K562 (cell line): ENCODE results near the gene TEDDM1. TPM values are rescaled to one million over a fixed set of nuclear protein-coding genes. Genes with fewer than 3 reads are reported as not detected.

Experiments used
- ATAC-seq: fragments of 200-7000 bp; cut with Tn5 transposase; 3 replicates; pipeline ENCODE4 v1.9.1; 2020; ENCODE audit warnings: moderate library complexity
- BruUV-seq: library from RNA; stranded (reverse); fragments of 400-500 nt; replicated peaks from 2 replicates; lab custom pipeline; 2021; lab: Mats Ljungman, UMichigan
- CTCF ChIA-PET: fragments of 300-600 bp; formaldehyde crosslinking; extraction: SDS; loops from one replicate; lab custom pipeline; 2021; ENCODE audit warnings: low intra/inter-chr PET ratio; lab: Yijun Ruan, JAX
- POLR2A ChIA-PET: fragments of 300-600, 350-650 bp; sonication (Branson Sonifier 250); formaldehyde crosslinking; extraction: SDS; loops from one replicate; lab custom pipeline; 2021; ENCODE audit warnings: antibody characterized with exemption, inconsistent platforms; lab: Yijun Ruan, JAX
- DNase-seq, 4 experiments: peaks; one replicate each; pipeline versions ENCODE4 v3.0.0 to v3.0.0-alpha.2; 2011 to 2018; ENCODE audit warnings: low spot score in 3 of 4, mixed read lengths in 3 of 4; ENCODE audit errors: extremely low read depth in 1 of 4
- FAIRE-seq: peaks from 2 replicates; lab custom pipeline; 2011; peaks lifted over from hg19 to GRCh38; lab: Jason Lieb, UNC
- H2AFZ ChIP-seq: 2 replicates; pipeline ENCODE4 v1.6.0; 2011; ENCODE audit warnings: low read depth, low read length, control low read depth, inconsistent platforms
- H3K27ac ChIP-seq: fragments of 200-600 bp; 3 replicates; pipeline ENCODE4 v1.8.0; 2011; ENCODE audit warnings: low read depth, mild to moderate bottlenecking, control low read depth, inconsistent platforms, low read length, moderate library complexity, mixed read lengths; ENCODE audit errors: extremely low read depth
- H3K27me3 ChIP-seq, 2 experiments: fragments of 300-600 bp in 1 of 2; 2 replicates in 1 of 2; 3 replicates in 1 of 2; pipeline versions ENCODE4 v1.6.0 to v1.8.0; 2011; ENCODE audit warnings: inconsistent platforms in 2 of 2, low read length in 2 of 2, mild to moderate bottlenecking in 1 of 2, mixed read lengths in 1 of 2, moderate library complexity in 1 of 2; ENCODE audit not compliant: control insufficient read depth in 2 of 2, insufficient read depth in 2 of 2
- H3K36me3 ChIP-seq: fragments of 300-600 bp; 3 replicates; pipeline ENCODE4 v1.8.0; 2011; ENCODE audit warnings: mild to moderate bottlenecking, low read length, inconsistent platforms; ENCODE audit not compliant: control insufficient read depth, insufficient read depth
- H3K4me1 ChIP-seq, 2 experiments: fragments of 200-600 bp in 1 of 2; replicated peaks in 1 of 2; 2 replicates in 1 of 2; 3 replicates in 1 of 2; pipeline versions ENCODE4 v1.5.1 to v1.8.0; 2011; ENCODE audit warnings: inconsistent platforms in 2 of 2, low read length in 2 of 2, mild to moderate bottlenecking in 1 of 2, mixed read lengths in 1 of 2, moderate library complexity in 1 of 2; ENCODE audit not compliant: control insufficient read depth in 2 of 2, insufficient read depth in 2 of 2
- H3K4me2 ChIP-seq: 2 replicates; pipeline ENCODE4 v1.6.1; 2011; ENCODE audit warnings: low read length, control low read depth, inconsistent platforms, mixed read lengths; ENCODE audit not compliant: insufficient read depth
- H3K4me3 ChIP-seq: fragments of 200-600 bp; sonication (generic), shearing (Covaris generic); 2 replicates; pipeline ENCODE4 v1.5.1; 2016; ENCODE audit warnings: control low read depth, inconsistent platforms
- H3K79me2 ChIP-seq: fragments of 200-600 bp; 3 replicates; pipeline ENCODE4 v1.8.0; 2011; ENCODE audit warnings: low read length, inconsistent platforms; ENCODE audit not compliant: control insufficient read depth, insufficient read depth
- H3K9ac ChIP-seq, 2 experiments: 2 replicates each; pipeline versions ENCODE4 v1.6.0 to v1.6.1; 2011; ENCODE audit warnings: low read depth in 2 of 2, low read length in 2 of 2, control low read depth in 1 of 2, inconsistent platforms in 1 of 2, mild to moderate bottlenecking in 1 of 2, mixed read lengths in 1 of 2; ENCODE audit not compliant: insufficient read depth in 1 of 2
- H3K9me1 ChIP-seq: one replicate; pipeline ENCODE4 v1.6.0; 2011; ENCODE audit warnings: inconsistent platforms, mild to moderate bottlenecking, low read length, moderate library complexity; ENCODE audit not compliant: control insufficient read depth, insufficient read depth
- H3K9me3 ChIP-seq: replicated peaks from 2 replicates; pipeline ENCODE4 v1.5.1; 2011; ENCODE audit warnings: low read depth, low read length, inconsistent platforms; ENCODE audit not compliant: control insufficient read depth, insufficient read depth
- H4K20me1 ChIP-seq: replicated peaks from 2 replicates; pipeline ENCODE4 v1.6.1; 2011; ENCODE audit warnings: low read length, inconsistent platforms, mixed read lengths; ENCODE audit not compliant: control insufficient read depth, insufficient read depth
- ATF7 ChIP-seq: fragments of 450-650 bp; IDR thresholded peaks from 2 replicates; pipeline ENCODE4 v1.7.1; 2014; ENCODE audit warnings: mild to moderate bottlenecking, moderate library complexity
- EP300 ChIP-seq: IDR thresholded peaks from 2 replicates; pipeline ENCODE4 v1.6.1; 2012; ENCODE audit warnings: low read length, improper control_type of control experiment
- EP400 ChIP-seq: fragments of 450-650 bp; IDR thresholded peaks from 2 replicates; pipeline ENCODE4 v1.6.1; 2017; ENCODE audit warnings: antibody characterized with exemption, mild to moderate bottlenecking, moderate library complexity
- ESRRA ChIP-seq: fragments of 450-650 bp; IDR thresholded peaks from 2 replicates; pipeline ENCODE4 v1.6.1; 2014; ENCODE audit warnings: low read depth, mild to moderate bottlenecking, moderate library complexity, borderline replicate concordance
- GABPA ChIP-seq: fragments of 200-800 bp; sonication (Bioruptor generic); conservative IDR thresholded peaks from 2 replicates; pipeline ENCODE4 v1.6.1; 2016; ENCODE audit warnings: low read depth, missing genetic modification characterization, missing compliant biosample characterization
- HDAC3 ChIP-seq: fragments of 450-650 bp; IDR thresholded peaks from 2 replicates; pipeline ENCODE4 v1.6.1; 2018; ENCODE audit warnings: borderline replicate concordance, mild to moderate bottlenecking, moderate library complexity; ENCODE audit not compliant: partially characterized antibody
- NFE2 ChIP-seq: IDR thresholded peaks from 2 replicates; pipeline ENCODE4 v1.6.1; 2014; ENCODE audit warnings: antibody characterized with exemption, low read depth
- RB1 ChIP-seq: fragments of 450-650 bp; IDR thresholded peaks from 2 replicates; pipeline ENCODE4 v1.6.1; 2017; ENCODE audit warnings: low read depth, mild to moderate bottlenecking
- RBM25 ChIP-seq: fragments of 200-400 bp; formaldehyde crosslinking; IDR thresholded peaks from 2 replicates; pipeline ENCODE4 v1.6.1; 2018; ENCODE audit warnings: low read length, low read depth, moderate library complexity; ENCODE audit not compliant: severe bottlenecking
- RCOR1 ChIP-seq, 2 experiments: IDR thresholded peaks; 2 replicates each; pipeline ENCODE4 v1.6.1; 2012; ENCODE audit warnings: low read depth in 2 of 2, low read length in 2 of 2, borderline replicate concordance in 1 of 2, improper control_type of control experiment in 1 of 2
- RFX1 ChIP-seq: fragments of 450-650 bp; IDR thresholded peaks from 2 replicates; pipeline ENCODE4 v1.6.1; 2016; ENCODE audit warnings: mild to moderate bottlenecking, moderate library complexity
- SMAD4 ChIP-seq: fragments of 250-450 bp; sonication (Bioruptor Pico); conservative IDR thresholded peaks from 2 replicates; pipeline ENCODE4 v1.8.0; 2021; ENCODE audit warnings: inconsistent platforms, mild to moderate bottlenecking, moderate library complexity
- SMARCC2 ChIP-seq: fragments of 450-650 bp; IDR thresholded peaks from 2 replicates; pipeline ENCODE4 v1.6.1; 2017; ENCODE audit warnings: antibody characterized with exemption, moderate library complexity, mild to moderate bottlenecking, low read depth
- TCF3 ChIP-seq: sonication (generic); formaldehyde crosslinking; IDR thresholded peaks from 2 replicates; pipeline ENCODE4 v1.4.0; 2020; ENCODE audit warnings: mild to moderate bottlenecking, missing genetic modification reagents
- TCF7 ChIP-seq: sonication (generic); IDR thresholded peaks from 2 replicates; pipeline ENCODE4 v1.6.1; 2016; ENCODE audit warnings: antibody characterized with exemption, borderline replicate concordance
- THRB ChIP-seq: fragments of 450-650 bp; formaldehyde crosslinking; conservative IDR thresholded peaks from 2 replicates; pipeline ENCODE4 v1.4.0; 2022; ENCODE audit warnings: mild to moderate bottlenecking, missing genetic modification characterization
- YY1 ChIP-seq, 3 experiments: IDR thresholded peaks; 2 replicates each; pipeline ENCODE4 v1.6.1; 2011; ENCODE audit warnings: low read length in 2 of 3, mild to moderate bottlenecking in 2 of 3, moderate library complexity in 2 of 3, borderline replicate concordance in 1 of 3, control low read depth in 1 of 3, low read depth in 1 of 3; ENCODE audit not compliant: insufficient read depth in 3 of 3, insufficient replicate concordance in 2 of 3, control insufficient read depth in 1 of 3, insufficient read length in 1 of 3; ENCODE audit errors: extremely low read depth in 1 of 3
- ZNF280A ChIP-seq: fragments of 450-650 bp; IDR thresholded peaks from 2 replicates; pipeline ENCODE4 v1.6.1; 2018; ENCODE audit warnings: mild to moderate bottlenecking, low read depth; ENCODE audit not compliant: partially characterized antibody
- WGBS: fragments of 100-300 bp; shearing (Covaris generic); methylation state at CpG from one replicate; pipeline ENCODE4 v1.1.6; 2016; ENCODE audit warnings: low coverage, mixed read lengths; ENCODE audit not compliant: insufficient coverage; ENCODE audit errors: missing lambda C conversion rate; 5-methylcytosine and 5-hydroxymethylcytosine counted together
- in situ Hi-C: fragments of 300-500 bp; cut with MboI; formaldehyde crosslinking; loops from 4 replicates; pipeline ENCODE4 v1.15.0; 2018; ENCODE audit warnings: inconsistent platforms, mixed read lengths
- intact Hi-C: fragments of 100-400 bp; cut with micrococcal nuclease; formaldehyde crosslinking; loops from 2 replicates; pipeline ENCODE4 v1.14.2; 2022
- polyA plus RNA-seq, 8 experiments: library from polyadenylated mRNA; depleted of rRNA in 4 of 8; stranded (reverse) in 5 of 8; unstranded in 3 of 8; fragments of >200 nt; fragmentation: Nextera tagmentation in 2 of 8; fragmentation: Illumina TruSeq in 1 of 8; extraction: Ambion mirVana in 2 of 8; extraction: Trizol in 1 of 8; gene quantifications; 2 replicates each; pipeline versions ENCODE4 v1.2.1 to v1.2.3, GENCODE V29; 2011 to 2014; ENCODE audit warnings: inconsistent platforms in 1 of 8, missing spikeins in 1 of 8
- total RNA-seq, 7 experiments: library from RNA; depleted of rRNA in 6 of 7; stranded (reverse); fragments of >200 nt in 6 of 7; fragmentation: Illumina TruSeq in 2 of 7; extraction: Trizol in 2 of 7; gene quantifications; 2 replicates each; pipeline versions ENCODE4 v1.2.1 to v1.2.3, GENCODE V29; 2011 to 2021; ENCODE audit warnings: low replicate concordance in 1 of 7

The TEDDM1 gene
- total and polyA plus RNA-seq, 9 of the 15 experiments (the other 6 are each of a cell fraction or from before 2014, with no cell fraction given), result not detected

GRCh38 chr1:182430263-182431068, 30.0 kb upstream of the TEDDM1 start:
- POLR2A ChIA-PET, result interaction anchor here (0.6 to 1.9 kb wide), 7 partner anchors 31 to 410 kb away, joined by 3 to 6 read pairs (median 3); partner anchors contain the start of genes GLUL and TEDDM1
- Histone ChIP-seq H4K20me1 (no peaks in the 10 kb centered on the region), H3K4me3 (no peak overlapping the region), H3K9me1 (no peaks in the 10 kb centered on the region), H3K79me2 (no peaks in the 10 kb centered on the region), H3K27me3 (peaks cover 20 to 27% of the 10 kb centered on the region in 2 experiments; a peak in 4 of 5 replicates), H3K4me2 (no peak overlapping the region), H3K4me1 (peaks cover 9 to 10% of the 10 kb centered on the region in 2 experiments), H3K27ac (no peak overlapping the region), H3K9me3 (no peaks in the 10 kb centered on the region), H2AFZ (no peak overlapping the region; the same call in none of the 2 replicates), H3K36me3 (no peaks in the 10 kb centered on the region), H3K9ac (no peak overlapping the region)
- FAIRE-seq (peak; percentile 74), ATAC-seq (peak; percentile 83), DNase-seq (peak in 2 of 4 experiments; percentile 55 to 67)
- 6% methylated on average over 11 of the region's 11 CpGs for WGBS
- intact Hi-C loops, result no loop called here
- in situ Hi-C loops, result no loop called here
- CTCF ChIA-PET, result no interaction called here
- no TSS peak for BruUV-seq
- TF ChIP-seq SMARCC2, result peak; percentile 50; the same call in 1 of the 2 replicates
- TF ChIP-seq RB1, result no peak
- TF ChIP-seq RCOR1 (IDR thresholded peaks at IDR 0.05; ENCODE audit: borderline replicate concordance in 1 of 2, low read depth in 2 of 2, low read length in 2 of 2), result peak in 1 of 2 experiments; percentile 85; a peak in 2 of 4 replicates
- TF ChIP-seq RBM25, result peak; percentile 8
- TF ChIP-seq RFX1, result 0 out of 2 replicates have a peak, but pooled peaks have one; percentile 7
- no peak for TF ChIP-seq TCF7
- TF ChIP-seq EP400, result no peak
- TF ChIP-seq NFE2, result peak; percentile 61
- TF ChIP-seq THRB (CRISPR knock-in tag), result no peak
- peak; percentile 91; the same call in 1 of the 2 replicates for TF ChIP-seq ESRRA
- TF ChIP-seq SMAD4 (CRISPR knock-in tag), result peak; percentile 95
- TF ChIP-seq ATF7, result peak; percentile 91
- TF ChIP-seq EP300, result peak; percentile 64
- no peak for TF ChIP-seq ZNF280A
- TF ChIP-seq YY1 (IDR thresholded peaks at IDR 0.05; ENCODE audit: borderline replicate concordance in 1 of 3, control insufficient read depth in 1 of 3, extremely low read depth in 1 of 3, insufficient read depth in 3 of 3, insufficient read length in 1 of 3, insufficient replicate concordance in 2 of 3, low read depth in 1 of 3, low read length in 2 of 3), result peak; percentile 42 to 90 (median 76)
- TF ChIP-seq TCF3 (CRISPR knock-in tag), result no peak
- TF ChIP-seq GABPA (tag), result peak; percentile 83
- peak; percentile 66 for TF ChIP-seq HDAC3
